ENCODE results near the gene OR8B2.

Gene OR8B2, protein sequence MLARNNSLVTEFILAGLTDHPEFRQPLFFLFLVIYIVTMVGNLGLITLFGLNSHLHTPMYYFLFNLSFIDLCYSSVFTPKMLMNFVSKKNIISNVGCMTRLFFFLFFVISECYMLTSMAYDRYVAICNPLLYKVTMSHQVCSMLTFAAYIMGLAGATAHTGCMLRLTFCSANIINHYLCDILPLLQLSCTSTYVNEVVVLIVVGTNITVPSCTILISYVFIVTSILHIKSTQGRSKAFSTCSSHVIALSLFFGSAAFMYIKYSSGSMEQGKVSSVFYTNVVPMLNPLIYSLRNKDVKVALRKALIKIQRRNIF

DNA sequence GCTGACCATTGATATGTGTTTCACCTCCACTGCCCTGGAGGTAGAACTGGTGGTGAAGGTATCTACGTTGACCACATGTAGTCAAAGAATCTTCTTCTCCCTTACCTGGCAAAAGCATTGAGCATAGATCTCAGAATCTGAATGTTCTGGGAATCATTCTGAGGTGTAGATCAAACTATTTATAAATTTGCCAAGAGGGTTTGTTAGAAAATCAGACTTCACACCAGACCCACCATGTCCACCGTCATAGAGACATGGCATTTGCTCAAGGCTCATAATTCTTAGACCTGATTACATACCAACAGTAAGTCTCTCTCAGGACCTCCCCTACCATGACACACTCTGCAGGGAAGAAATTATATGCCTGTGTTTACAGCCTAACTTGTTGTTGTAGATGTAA lies at the start of gene OR8B2:
OR8B2 (minus strand) TSS at position 101 of the 400 bp plus-strand sequence. CDS start 1,156 bp downstream, outside the sequence.
- DNase-seq (ENCODE audit: low read depth), result no peak
- H3K4me3 ChIP-seq (ENCODE audit: low read depth, low read length), result no peak within 1 kb of the TSS
- TF ChIP-seq, protein P1, sequence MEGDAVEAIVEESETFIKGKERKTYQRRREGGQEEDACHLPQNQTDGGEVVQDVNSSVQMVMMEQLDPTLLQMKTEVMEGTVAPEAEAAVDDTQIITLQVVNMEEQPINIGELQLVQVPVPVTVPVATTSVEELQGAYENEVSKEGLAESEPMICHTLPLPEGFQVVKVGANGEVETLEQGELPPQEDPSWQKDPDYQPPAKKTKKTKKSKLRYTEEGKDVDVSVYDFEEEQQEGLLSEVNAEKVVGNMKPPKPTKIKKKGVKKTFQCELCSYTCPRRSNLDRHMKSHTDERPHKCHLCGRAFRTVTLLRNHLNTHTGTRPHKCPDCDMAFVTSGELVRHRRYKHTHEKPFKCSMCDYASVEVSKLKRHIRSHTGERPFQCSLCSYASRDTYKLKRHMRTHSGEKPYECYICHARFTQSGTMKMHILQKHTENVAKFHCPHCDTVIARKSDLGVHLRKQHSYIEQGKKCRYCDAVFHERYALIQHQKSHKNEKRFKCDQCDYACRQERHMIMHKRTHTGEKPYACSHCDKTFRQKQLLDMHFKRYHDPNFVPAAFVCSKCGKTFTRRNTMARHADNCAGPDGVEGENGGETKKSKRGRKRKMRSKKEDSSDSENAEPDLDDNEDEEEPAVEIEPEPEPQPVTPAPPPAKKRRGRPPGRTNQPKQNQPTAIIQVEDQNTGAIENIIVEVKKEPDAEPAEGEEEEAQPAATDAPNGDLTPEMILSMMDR (IDR thresholded peaks at IDR 0.05; ENCODE audit: control insufficient read depth, extremely low read depth, insufficient read depth), result no peak

DNA sequence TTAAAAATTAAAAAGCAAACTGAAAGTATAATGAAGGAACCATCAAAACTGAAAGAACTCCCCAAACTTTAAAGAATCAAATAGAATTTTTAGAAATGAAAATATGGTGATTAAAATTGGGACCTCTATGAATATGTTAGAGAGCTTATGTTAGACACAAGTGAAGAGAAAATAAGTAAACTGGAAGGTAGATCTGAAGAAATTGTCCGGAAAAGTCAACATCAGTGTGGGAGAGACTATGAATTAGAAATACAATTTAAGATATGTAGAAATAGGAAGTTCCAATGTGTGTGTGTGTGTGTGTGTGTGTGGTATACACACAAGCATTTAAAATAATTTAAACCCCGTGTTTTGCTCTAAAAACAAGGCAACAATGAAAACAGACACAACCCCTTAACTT lies 45.3 kb upstream of the OR8B2 start:
- no peak for DNase-seq (ENCODE audit: low read depth)
- TF ChIP-seq, protein P1 (IDR thresholded peaks at IDR 0.05; ENCODE audit: control insufficient read depth, extremely low read depth, insufficient read depth), result no peak
- no peak overlapping the region for H3K4me3 ChIP-seq (ENCODE audit: low read depth, low read length)

DNA sequence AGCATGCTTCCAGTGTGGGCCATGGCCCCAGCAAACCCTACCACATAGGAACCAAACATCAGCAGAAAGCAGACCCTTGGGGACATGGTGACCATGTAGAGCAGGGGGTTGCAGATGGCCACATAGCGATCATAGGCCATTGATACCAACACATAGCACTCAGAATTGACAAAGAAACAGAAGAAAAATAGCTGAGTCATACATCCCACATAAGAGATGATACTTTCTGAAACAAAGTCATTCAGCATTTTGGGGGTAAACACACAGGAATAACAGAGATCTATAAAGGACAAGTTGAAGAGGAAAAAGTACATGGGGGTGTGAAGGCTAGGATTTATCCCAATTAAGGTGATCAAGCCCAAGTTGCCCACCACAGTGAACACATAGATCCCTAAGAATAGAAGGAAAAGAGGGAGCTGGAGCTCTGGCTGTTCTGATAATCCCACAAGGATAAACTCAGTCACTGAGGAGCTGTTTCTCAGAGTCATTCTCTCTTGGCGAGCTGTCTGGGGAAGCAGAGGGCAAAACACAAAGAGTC lies 40.2 kb upstream of the OR8B2 start, which contains the start of gene OR8B4:
OR8B4 (minus strand) TSS at position 488 of the 538 bp plus-strand sequence; CDS start at position 488, 0 bp downstream.
- TF ChIP-seq, protein P1 (IDR thresholded peaks at IDR 0.05; ENCODE audit: control insufficient read depth, extremely low read depth, insufficient read depth), result no peak
- DNase-seq (ENCODE audit: low read depth), result no peak
- H3K4me3 ChIP-seq (ENCODE audit: low read depth, low read length), result no peak within 1 kb of the TSS

DNA sequence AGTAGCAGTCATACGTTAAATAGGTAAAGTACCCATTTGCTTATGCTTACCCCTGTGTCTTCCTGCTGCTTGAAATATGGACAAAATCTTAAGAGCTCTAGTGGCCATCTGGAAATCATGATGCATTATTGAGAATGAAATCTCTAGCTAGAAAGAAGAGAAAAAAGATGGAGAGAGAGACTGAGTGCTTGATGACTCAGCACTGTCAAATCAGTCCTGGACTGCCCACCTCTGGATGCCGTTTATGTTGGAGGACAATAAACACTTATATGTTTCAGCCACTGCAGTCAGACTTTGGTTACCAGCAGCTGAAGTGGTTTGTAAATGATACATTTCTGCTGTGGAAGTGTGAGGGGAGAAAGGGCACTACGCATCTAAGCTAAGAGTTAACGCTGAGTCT lies 36.7 kb upstream of the OR8B2 start:
- H3K4me3 ChIP-seq (ENCODE audit: low read depth, low read length), result no peak overlapping the region
- TF ChIP-seq, protein P1 (IDR thresholded peaks at IDR 0.05; ENCODE audit: control insufficient read depth, extremely low read depth, insufficient read depth), result no peak
- DNase-seq (ENCODE audit: low read depth), result no peak

DNA sequence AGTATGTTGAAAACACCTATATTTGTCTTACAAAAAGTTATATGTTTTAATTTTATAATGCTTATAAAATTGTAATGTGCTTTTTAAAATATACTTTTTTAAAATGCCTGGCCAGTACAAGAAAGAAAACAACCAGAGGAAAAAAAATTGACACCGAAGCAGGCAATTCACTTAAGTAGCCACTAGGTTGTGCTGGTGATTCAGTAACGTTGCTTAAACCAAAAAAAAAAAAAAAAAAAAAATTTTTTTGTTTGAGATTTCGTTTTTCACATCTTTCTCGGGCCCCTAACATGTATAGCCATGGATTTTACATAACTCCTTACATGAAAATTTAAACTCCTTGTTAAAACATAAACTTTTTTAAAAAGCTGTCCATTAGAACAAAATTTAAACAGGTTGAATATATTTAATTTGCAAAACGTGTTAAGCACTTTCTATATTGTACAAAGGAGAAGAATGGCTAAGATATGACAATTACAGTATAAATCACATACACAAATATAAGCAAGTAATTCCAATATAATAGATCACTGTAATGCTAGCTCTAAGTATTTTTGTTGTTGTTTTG lies 31.1 kb upstream of the OR8B2 start:
- no peak overlapping the region for H3K4me3 ChIP-seq (ENCODE audit: low read depth, low read length)
- TF ChIP-seq, protein P1 (IDR thresholded peaks at IDR 0.05; ENCODE audit: control insufficient read depth, extremely low read depth, insufficient read depth), result peak; percentile 57
- DNase-seq (ENCODE audit: low read depth), result peak; percentile 26

DNA sequence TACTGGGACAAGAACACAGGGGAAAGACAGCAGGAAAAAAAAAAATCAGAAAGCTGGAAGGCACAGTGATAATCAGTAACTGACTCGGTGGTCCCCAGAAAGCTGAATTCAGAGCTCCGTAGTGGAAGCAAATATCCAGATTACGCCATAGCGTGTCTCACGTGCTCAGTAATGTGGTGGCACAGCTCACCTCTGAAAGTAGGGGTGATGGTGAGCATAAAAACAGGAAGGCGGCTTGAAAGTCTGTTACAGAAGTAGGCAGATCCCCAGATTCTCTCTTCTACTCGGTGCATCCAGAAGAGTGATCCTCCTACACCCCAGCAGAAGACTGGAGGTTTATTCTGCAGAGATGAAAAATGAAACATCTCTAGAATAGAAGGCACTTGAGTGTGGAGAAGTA lies 25.6 kb upstream of the OR8B2 start:
- TF ChIP-seq, protein P1 (IDR thresholded peaks at IDR 0.05; ENCODE audit: control insufficient read depth, extremely low read depth, insufficient read depth), result no peak
- no peak overlapping the region for H3K4me3 ChIP-seq (ENCODE audit: low read depth, low read length)
- DNase-seq (ENCODE audit: low read depth), result no peak
